Limb (tissue), 2 donors: ENCODE results near the gene SNX10.

Experiments
- DNase-seq, 2 donors: peaks; one replicate each; pipeline ENCODE4 v3.0.0-alpha.2; 2016; ENCODE audit errors: extremely low spot score in 2 of 2

The SNX10 gene

GRCh38 chr7:26399736-26400135, 108.1 kb downstream of the SNX10 start:
- no peak for DNase-seq

- no peak for DNase-seq
Observed at GRCh38 chr7:26403640-26404039, 112.0 kb downstream of the SNX10 start.

- no peak for DNase-seq
Observed at GRCh38 chr7:26404189-26404996, 112.7 kb downstream of the SNX10 start.

GRCh38 chr7:26406433-26406832, 114.8 kb downstream of the SNX10 start:
- DNase-seq = no peak

- no peak for DNase-seq
Observed at GRCh38 chr7:26409661-26410547, 118.2 kb downstream of the SNX10 start.

GRCh38 chr7:26413007-26413691, 121.5 kb downstream of the SNX10 start:
- DNase-seq = no peak

- no peak for DNase-seq
Observed at GRCh38 chr7:26416004-26416403, 124.3 kb downstream of the SNX10 start.

- DNase-seq = no peak
Observed at GRCh38 chr7:26417911-26418413, 126.3 kb downstream of the SNX10 start.

- DNase-seq = no peak
Observed at GRCh38 chr7:26419198-26419597, 127.5 kb downstream of the SNX10 start.

- no peak for DNase-seq
Observed at GRCh38 chr7:26420422-26421019, 128.9 kb downstream of the SNX10 start.

- no peak for DNase-seq
Observed at GRCh38 chr7:26422761-26423160, 131.1 kb downstream of the SNX10 start.

GRCh38 chr7:26423436-26423835, 131.8 kb downstream of the SNX10 start:
- DNase-seq = no peak
